H1 (cell line): Measurements from ENCODE around the gene HS1BP3. TPM values are rescaled to one million over a fixed set of nuclear protein-coding genes. Genes with fewer than 3 reads are reported as not detected.

Experiments
- CTCF ChIA-PET: fragments of 300-600 bp; sonication (Branson Sonifier 250); formaldehyde crosslinking; loops from one replicate; lab custom pipeline; 2021; ENCODE audit not compliant: partially characterized antibody; lab: Charles Lee
- POLR2A ChIA-PET: fragments of 300-600 bp; sonication (Branson Sonifier 250); formaldehyde crosslinking; loops from one replicate; lab custom pipeline; 2021; ENCODE audit warnings: inconsistent platforms; ENCODE audit not compliant: partially characterized antibody; lab: Charles Lee
- DNase-seq, 2 experiments: peaks; one replicate each; pipeline versions ENCODE4 v3.0.0 to v3.0.0-alpha.2; 2010 to 2022; ENCODE audit warnings: low spot score in 2 of 2, low read depth in 1 of 2, mixed read lengths in 1 of 2
- FAIRE-seq: peaks from 2 replicates; lab custom pipeline; 2011; peaks lifted over from hg19 to GRCh38; lab: Jason Lieb, UNC
- H2AFZ ChIP-seq: 2 replicates; pipeline ENCODE4 v1.8.1; 2012; ENCODE audit warnings: low read length, inconsistent platforms
- H2AK5ac ChIP-seq: 2 replicates; pipeline ENCODE4 v1.6.1; 2013; ENCODE audit warnings: low read depth, low read length
- H2BK120ac ChIP-seq: replicated peaks from 2 replicates; pipeline ENCODE3; 2013; ENCODE audit warnings: low read depth, low read length, inconsistent platforms
- H2BK12ac ChIP-seq: 2 replicates; pipeline ENCODE4 v1.6.1; 2013; ENCODE audit warnings: low read depth, low read length
- H2BK15ac ChIP-seq: 2 replicates; pipeline ENCODE4 v1.6.1; 2013; ENCODE audit warnings: low read length
- H2BK20ac ChIP-seq: 2 replicates; pipeline ENCODE4 v1.6.1; 2013; ENCODE audit warnings: low read length
- H2BK5ac ChIP-seq: 2 replicates; pipeline ENCODE4 v1.6.1; 2013; ENCODE audit warnings: low read depth, low read length
- H3K14ac ChIP-seq: 2 replicates; pipeline ENCODE4 v1.6.1; 2013; ENCODE audit warnings: inconsistent platforms; ENCODE audit not compliant: insufficient read length
- H3K18ac ChIP-seq: 2 replicates; pipeline ENCODE4 v1.6.1; 2013; ENCODE audit warnings: low read length; ENCODE audit errors: extremely low read depth
- H3K23ac ChIP-seq: 2 replicates; pipeline ENCODE4 v1.6.1; 2013; ENCODE audit warnings: inconsistent platforms; ENCODE audit not compliant: insufficient read length
- H3K23me2 ChIP-seq: 2 replicates; pipeline ENCODE4 v1.6.1; 2013; ENCODE audit warnings: low read depth, low read length
- H3K27ac ChIP-seq: 2 replicates; pipeline ENCODE4 v1.6.1; 2011; ENCODE audit warnings: low read depth, low read length, inconsistent platforms
- H3K27me3 ChIP-seq, 4 experiments: replicated peaks in 1 of 4; 1 replicate in 1 of 4; 2 replicates in 3 of 4; pipeline versions ENCODE4 v1.6.1 to v1.8.1; 2011 to 2013; ENCODE audit warnings: low read length in 3 of 4, mild to moderate bottlenecking in 3 of 4, inconsistent platforms in 2 of 4, mixed read lengths in 2 of 4, moderate library complexity in 1 of 4; ENCODE audit not compliant: control insufficient read depth in 3 of 4, insufficient read depth in 3 of 4; ENCODE audit errors: extremely low read depth in 1 of 4
- H3K36me3 ChIP-seq, 4 experiments: 2 replicates each; pipeline versions ENCODE4 v1.6.1 to v1.8.1; 2011 to 2013; ENCODE audit warnings: mild to moderate bottlenecking in 4 of 4, low read length in 3 of 4, moderate library complexity in 2 of 4, control low read depth in 1 of 4, inconsistent platforms in 1 of 4; ENCODE audit not compliant: insufficient read depth in 4 of 4, control insufficient read depth in 2 of 4
- H3K4ac ChIP-seq: replicated peaks from 2 replicates; pipeline ENCODE3; 2013; ENCODE audit warnings: low read length, low read depth, mixed read lengths, inconsistent platforms; ENCODE audit not compliant: insufficient read length
- H3K4me1 ChIP-seq, 4 experiments: replicated peaks in 1 of 4; 1 replicate in 1 of 4; 2 replicates in 3 of 4; pipeline versions ENCODE4 v1.6.1 to v1.8.1; 2011 to 2013; ENCODE audit warnings: low read length in 3 of 4, inconsistent platforms in 2 of 4, mixed read lengths in 1 of 4; ENCODE audit not compliant: insufficient read depth in 4 of 4, control insufficient read depth in 3 of 4
- H3K4me2 ChIP-seq, 2 experiments: 2 replicates each; pipeline versions ENCODE4 v1.6.1 to v1.8.1; 2011 to 2013; ENCODE audit warnings: low read depth in 2 of 2, low read length in 2 of 2, control low read depth in 1 of 2, inconsistent platforms in 1 of 2, mild to moderate bottlenecking in 1 of 2; ENCODE audit not compliant: insufficient read depth in 1 of 2
- H3K4me3 ChIP-seq, 4 experiments: fragments of 200-600, 300-600 bp in 1 of 4; sonication (generic), shearing (Covaris generic), sonication (Bioruptor Twin) in 1 of 4; 2 replicates each; pipeline versions ENCODE4 v1.5.1 to v1.8.1; 2011 to 2016; ENCODE audit warnings: low read length in 4 of 4, low read depth in 3 of 4, control low read depth in 2 of 4, inconsistent platforms in 2 of 4, mild to moderate bottlenecking in 2 of 4, mixed read lengths in 1 of 4, moderate library complexity in 1 of 4; ENCODE audit not compliant: insufficient read depth in 2 of 4; ENCODE audit errors: extremely low read depth in 1 of 4
- H3K56ac ChIP-seq: replicated peaks from 2 replicates; pipeline ENCODE3; 2013; ENCODE audit warnings: low read depth, mild to moderate bottlenecking, mixed read lengths, low read length, inconsistent platforms; ENCODE audit not compliant: insufficient read length
- H3K79me1 ChIP-seq: 2 replicates; pipeline ENCODE4 v1.6.1; 2013; ENCODE audit warnings: low read depth, low read length, control low read depth
- H3K79me2 ChIP-seq, 2 experiments: 2 replicates each; pipeline versions ENCODE4 v1.6.1 to v1.8.1; 2012 to 2013; ENCODE audit warnings: low read length in 2 of 2, mild to moderate bottlenecking in 2 of 2, inconsistent platforms in 1 of 2; ENCODE audit not compliant: insufficient read depth in 2 of 2, control insufficient read depth in 1 of 2
- H3K9ac ChIP-seq, 4 experiments: replicated peaks in 1 of 4; 1 replicate in 1 of 4; 2 replicates in 3 of 4; pipeline versions ENCODE4 v1.6.1 to v1.8.1; 2011 to 2013; ENCODE audit warnings: low read depth in 3 of 4, low read length in 3 of 4, control low read depth in 2 of 4, mild to moderate bottlenecking in 2 of 4, moderate library complexity in 2 of 4, inconsistent platforms in 1 of 4; ENCODE audit errors: extremely low read depth in 1 of 4
- H3K9me3 ChIP-seq, 2 experiments: 2 replicates each; pipeline versions ENCODE4 v1.6.1 to v1.8.1; 2012 to 2013; ENCODE audit warnings: mild to moderate bottlenecking in 2 of 2, moderate library complexity in 2 of 2, control low read depth in 1 of 2, inconsistent platforms in 1 of 2, low read depth in 1 of 2, low read length in 1 of 2, mixed read lengths in 1 of 2; ENCODE audit not compliant: insufficient read depth in 2 of 2
- H4K20me1 ChIP-seq, 2 experiments: replicated peaks in 1 of 2; 2 replicates each; pipeline versions ENCODE3 to v1.8.1; 2011 to 2013; ENCODE audit warnings: inconsistent platforms in 2 of 2, low read length in 2 of 2, mild to moderate bottlenecking in 1 of 2; ENCODE audit not compliant: insufficient read depth in 2 of 2, control insufficient read depth in 1 of 2
- H4K5ac ChIP-seq: 2 replicates; pipeline ENCODE4 v1.6.1; 2013; ENCODE audit warnings: low read length, low read depth, mixed read lengths, inconsistent platforms; ENCODE audit not compliant: insufficient read length
- H4K8ac ChIP-seq: 2 replicates; pipeline ENCODE4 v1.8.0; 2013; ENCODE audit warnings: mild to moderate bottlenecking, moderate library complexity, low read length, inconsistent platforms; ENCODE audit not compliant: insufficient read depth; ENCODE audit errors: extremely low read depth
- H4K91ac ChIP-seq: replicated peaks from 2 replicates; pipeline ENCODE3; 2013; ENCODE audit warnings: low read length, mixed read lengths, inconsistent platforms; ENCODE audit not compliant: insufficient read length
- ASH2L ChIP-seq: fragments of 200-600, 300-600 bp; sonication (generic); IDR thresholded peaks from one replicate; pipeline ENCODE4 v1.7.1; 2017; ENCODE audit warnings: low read length
- BACH1 ChIP-seq: IDR thresholded peaks from 2 replicates; pipeline ENCODE4 v1.6.1; 2012; ENCODE audit warnings: low read length, improper control_type of control experiment
- EZH2 ChIP-seq: fragments of 200-600 bp; sonication (generic); IDR thresholded peaks from 2 replicates; pipeline ENCODE4 v1.7.1; 2012; ENCODE audit warnings: low read depth, mild to moderate bottlenecking, moderate library complexity, low read length, inconsistent platforms; ENCODE audit not compliant: severe bottlenecking
- MAFK ChIP-seq: IDR thresholded peaks from 2 replicates; pipeline ENCODE4 v1.6.1; 2012; ENCODE audit warnings: low read depth, mild to moderate bottlenecking, improper control_type of control experiment, low read length
- TEAD4 ChIP-seq: IDR thresholded peaks from 2 replicates; pipeline ENCODE4 v1.6.1; 2012; ENCODE audit warnings: low read depth, low read length, inconsistent platforms, mixed read lengths
- WGBS, 2 experiments: shearing (Covaris generic) in 1 of 2; methylation state at CpG; one replicate each; pipeline versions ENCODE4 v1.1.6 to v1.1.7; 2013 to 2015; ENCODE audit warnings: low lambda C conversion rate in 2 of 2, mixed read lengths in 2 of 2, inconsistent platforms in 1 of 2, low coverage in 1 of 2, missing lambda C conversion rate in 1 of 2; ENCODE audit not compliant: insufficient replicate concordance in 2 of 2, insufficient coverage in 1 of 2, insufficient read length in 1 of 2; ENCODE audit errors: extremely low coverage in 1 of 2, missing lambda C conversion rate in 1 of 2; 5-methylcytosine and 5-hydroxymethylcytosine counted together
- polyA plus RNA-seq, 7 experiments: library from polyadenylated mRNA; depleted of rRNA in 3 of 7; stranded (reverse) in 5 of 7; unstranded in 2 of 7; fragments of >200 nt in 5 of 7; fragments of 200-250 nt in 2 of 7; gene quantifications; 1 replicate in 5 of 7; 2 replicates in 1 of 7; 4 replicates in 1 of 7; pipeline versions ENCODE4 v1.2.1 to v1.2.3, GENCODE V29; 2011 to 2013; ENCODE audit warnings: missing spikeins in 2 of 7, mixed read lengths in 2 of 7
- total RNA-seq: library from RNA; stranded (reverse); fragmentation: NEBNext Ultra II Directional; extraction: Animal tissue kit (Norgen Biotek cat#: 25700); gene quantifications from 2 replicates; pipeline ENCODE4 v1.2.1, GENCODE V29; 2021

Gene HS1BP3
- total and polyA plus RNA-seq, 2 of the 8 experiments (the other 6 are each of a cell fraction or from before 2014, with no cell fraction given), result 11.1 to 11.3 TPM

- Histone ChIP-seq H3K23me2 (no peaks in the 10 kb centered on the region), H2AFZ (peak overlapping the region; percentile 43; the same call in 1 of the 2 replicates), H3K4me2 (peak overlapping the region; percentile 3 to 10; a peak in 2 of 4 replicates), H3K4ac (no peak overlapping the region), H3K9ac (peak overlapping the region in 1 of 4 experiments; percentile 3; a peak in 1 of 7 replicates), H3K4me3 (no peak overlapping the region), H3K9me3 (no peaks in the 10 kb centered on the region), H3K56ac (no peak overlapping the region), H2AK5ac (no peak overlapping the region; the same call in 1 of the 2 replicates), H3K4me1 (peaks cover 0 to 20% (median 14%) of the 10 kb centered on the region in 4 experiments; a peak in 6 of 7 replicates), H3K79me1 (no peaks in the 10 kb centered on the region), H2BK15ac (peak overlapping the region; percentile 92; the same call in 1 of the 2 replicates), H3K79me2 (no peaks in the 10 kb centered on the region), H2BK120ac (no peak overlapping the region), H3K23ac (no peak overlapping the region), H3K27me3 (no peaks in the 10 kb centered on the region; a peak in 1 of 7 replicates), H3K14ac (no peak overlapping the region), H2BK20ac (no peak overlapping the region), H2BK5ac (0 out of 2 replicates have a peak overlapping the region, but pooled peaks have one; percentile 35), H4K5ac (no peak overlapping the region), H3K27ac (no peak overlapping the region), H3K18ac (peak overlapping the region; percentile 0; the same call in 1 of the 2 replicates), H3K36me3 (no peaks in the 10 kb centered on the region; a peak in 1 of 8 replicates), H4K91ac (no peak overlapping the region), H2BK12ac (peak overlapping the region; percentile 80; the same call in 1 of the 2 replicates), H4K8ac (peak overlapping the region; percentile 89; the same call in 1 of the 2 replicates), H4K20me1 (peaks cover 0 to 2% of the 10 kb centered on the region in 2 experiments)
- WGBS, 2 experiments, result 62% methylated on average over 14 of the region's 14 CpGs; no CpG with 5 or more reads in 1 of the 2 experiments
- POLR2A ChIA-PET, result interaction anchor here (0.6 to 3.4 kb wide), 5 partner anchors 11 to 250 kb away, joined by 3 to 18 read pairs (median 3); partner anchors contain the start of gene RHOB
- DNase-seq (no peak), FAIRE-seq (no peak)
- CTCF ChIA-PET, result interaction anchor here (0.8 to 7.8 kb wide), 26 partner anchors 9 to 203 kb away, joined by 3 to 116 read pairs (median 4); partner anchors contain the start of genes HS1BP3 and RHOB
- TF ChIP-seq BACH1 (peak; percentile 42; the same call in 1 of the 2 replicates), MAFK (peak; percentile 90), EZH2 (no peak), TEAD4 (no peak), ASH2L (no peak)
Observed at GRCh38 chr2:20614201-20615067, 36.5 kb downstream of the HS1BP3 start.
